Testis (tissue), 3 donors: ENCODE results near the gene IL20RB. TPM values are rescaled to one million over a fixed set of nuclear protein-coding genes. Genes with fewer than 3 reads are reported as not detected.

ENCODE experiments used
- DNase-seq: peaks from one replicate; pipeline ENCODE4 v3.0.0-alpha.2; 2019
- H3K27ac ChIP-seq, 2 donors: fragments of 200-600 bp; sonication (generic); one replicate each; pipeline ENCODE4 v1.5.1; 2019
- H3K27me3 ChIP-seq: fragments of 200-600 bp; sonication (generic); one replicate; pipeline ENCODE4 v1.5.1; 2019
- H3K36me3 ChIP-seq: fragments of 200-600 bp; sonication (generic); one replicate; pipeline ENCODE4 v1.5.1; 2017; ENCODE audit warnings: low read depth; ENCODE audit errors: missing control alignments
- H3K4me1 ChIP-seq: fragments of 200-600 bp; sonication (generic); one replicate; pipeline ENCODE4 v1.5.1; 2019
- H3K4me3 ChIP-seq, 2 donors: fragments of 200-600 bp; sonication (generic); one replicate each; pipeline ENCODE4 v1.5.1; 2017 to 2019
- H3K9me3 ChIP-seq: fragments of 200-600 bp; sonication (generic); one replicate; pipeline ENCODE4 v1.5.1; 2017
- POLR2A ChIP-seq: fragments of 450-650 bp; IDR thresholded peaks from one replicate; pipeline ENCODE4 v1.6.1; 2017; ENCODE audit warnings: antibody characterized with exemption, mild to moderate bottlenecking, moderate library complexity
- WGBS, 2 donors: methylation state at CpG; one replicate each; pipeline ENCODE4 v1.1.5; 2018; 5-methylcytosine and 5-hydroxymethylcytosine counted together
- intact Hi-C: fragments of 100-400 bp; cut with DNase I; formaldehyde crosslinking; loops from one replicate; pipeline ENCODE4 v1.15.1; 2023; ENCODE audit warnings: low total_unique reads
- polyA plus RNA-seq: library from polyadenylated mRNA; stranded (reverse); fragments of 350-450 nt; fragmentation: Illumina TruSeq; extraction: RNeasy Lipid Tissue Mini Kit (QIAGEN cat#74804); gene quantifications from one replicate; pipeline ENCODE4 v1.2.3, GENCODE V29; 2014; ENCODE audit warnings: low read depth, low replicate concordance; ENCODE audit not compliant: insufficient read depth
- total RNA-seq, 2 donors: library from RNA; depleted of rRNA; stranded (reverse); fragments of >200 nt; gene quantifications; one replicate each; pipeline ENCODE4 v1.2.3, GENCODE V29; 2016
- TF ChIP-seq, protein P1 (sequence below), 3 experiments: fragments of 450-650 bp in 2 of 3; fragments of 200-600 bp in 1 of 3; sonication (generic) in 1 of 3; IDR thresholded peaks; one replicate each; pipeline ENCODE4 v1.5.1; 2016 to 2019; ENCODE audit warnings: antibody characterized with exemption in 3 of 3, mild to moderate bottlenecking in 2 of 3, moderate library complexity in 1 of 3

The IL20RB gene
- total and polyA plus RNA-seq, 3 donors from 2014 or later: 2.0 to 12.5 (median 3.5) TPM

DNA sequence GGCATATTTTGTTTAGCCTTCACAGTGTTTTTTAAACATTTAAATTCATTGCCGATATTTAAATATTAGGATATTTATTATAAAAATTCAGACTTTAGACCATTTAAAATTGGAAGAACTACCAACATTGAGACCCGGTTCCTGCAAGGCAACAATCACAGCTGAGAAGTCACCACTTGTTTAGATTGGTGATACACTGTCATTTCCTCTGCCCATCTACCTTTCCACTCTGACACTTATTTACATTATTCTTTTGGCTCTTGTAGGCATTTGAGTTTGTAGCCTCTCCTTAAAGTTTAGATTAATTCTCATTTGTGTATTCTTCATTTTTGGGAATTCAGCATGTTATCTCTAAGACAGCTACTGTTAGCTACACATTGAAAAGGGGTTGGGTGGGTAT is 10.3 kb upstream of the IL20RB start:
- 48% methylated on average over 2 of the region's 2 CpGs for WGBS, 2 donors
- TF ChIP-seq, protein P1, sequence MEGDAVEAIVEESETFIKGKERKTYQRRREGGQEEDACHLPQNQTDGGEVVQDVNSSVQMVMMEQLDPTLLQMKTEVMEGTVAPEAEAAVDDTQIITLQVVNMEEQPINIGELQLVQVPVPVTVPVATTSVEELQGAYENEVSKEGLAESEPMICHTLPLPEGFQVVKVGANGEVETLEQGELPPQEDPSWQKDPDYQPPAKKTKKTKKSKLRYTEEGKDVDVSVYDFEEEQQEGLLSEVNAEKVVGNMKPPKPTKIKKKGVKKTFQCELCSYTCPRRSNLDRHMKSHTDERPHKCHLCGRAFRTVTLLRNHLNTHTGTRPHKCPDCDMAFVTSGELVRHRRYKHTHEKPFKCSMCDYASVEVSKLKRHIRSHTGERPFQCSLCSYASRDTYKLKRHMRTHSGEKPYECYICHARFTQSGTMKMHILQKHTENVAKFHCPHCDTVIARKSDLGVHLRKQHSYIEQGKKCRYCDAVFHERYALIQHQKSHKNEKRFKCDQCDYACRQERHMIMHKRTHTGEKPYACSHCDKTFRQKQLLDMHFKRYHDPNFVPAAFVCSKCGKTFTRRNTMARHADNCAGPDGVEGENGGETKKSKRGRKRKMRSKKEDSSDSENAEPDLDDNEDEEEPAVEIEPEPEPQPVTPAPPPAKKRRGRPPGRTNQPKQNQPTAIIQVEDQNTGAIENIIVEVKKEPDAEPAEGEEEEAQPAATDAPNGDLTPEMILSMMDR (IDR thresholded peaks at IDR 0.05): no peak
- TF ChIP-seq POLR2A: no peak
- Histone ChIP-seq H3K9me3 (no peaks in the 10 kb centered on the region), H3K27ac (no peak overlapping the region), H3K27me3 (no peaks in the 10 kb centered on the region), H3K4me1 (peaks cover 9% of the 10 kb centered on the region), H3K4me3 (no peak overlapping the region), H3K36me3 (no peaks in the 10 kb centered on the region)
- intact Hi-C loops: no loop called here
- DNase-seq: no peak

DNA sequence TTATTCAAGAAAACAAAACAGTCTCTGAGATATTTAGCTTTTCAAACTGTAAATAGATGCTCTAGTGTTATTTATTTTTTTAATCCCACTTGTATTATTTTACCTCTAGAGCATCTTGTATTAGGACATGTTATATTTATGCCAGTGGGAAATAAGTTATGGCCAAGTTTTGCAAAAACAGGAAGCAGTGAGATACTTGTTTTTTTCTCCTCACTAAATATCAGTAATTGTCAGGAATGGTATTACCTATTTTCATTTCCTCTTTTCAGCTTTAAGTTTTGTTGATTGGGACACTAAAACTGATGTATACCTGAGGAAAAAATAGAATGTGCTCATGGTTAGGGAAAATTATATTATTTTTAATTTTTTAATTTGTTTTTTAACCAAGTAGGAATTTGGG is 8.6 kb upstream of the IL20RB start:
- intact Hi-C loops: no loop called here
- Histone ChIP-seq H3K36me3 (no peaks in the 10 kb centered on the region), H3K27ac (no peak overlapping the region), H3K4me1 (peaks cover 9% of the 10 kb centered on the region), H3K27me3 (no peaks in the 10 kb centered on the region), H3K4me3 (no peak overlapping the region), H3K9me3 (no peaks in the 10 kb centered on the region)
- TF ChIP-seq, protein P1 (IDR thresholded peaks at IDR 0.05): no peak
- no peak for TF ChIP-seq POLR2A
- DNase-seq: no peak

DNA sequence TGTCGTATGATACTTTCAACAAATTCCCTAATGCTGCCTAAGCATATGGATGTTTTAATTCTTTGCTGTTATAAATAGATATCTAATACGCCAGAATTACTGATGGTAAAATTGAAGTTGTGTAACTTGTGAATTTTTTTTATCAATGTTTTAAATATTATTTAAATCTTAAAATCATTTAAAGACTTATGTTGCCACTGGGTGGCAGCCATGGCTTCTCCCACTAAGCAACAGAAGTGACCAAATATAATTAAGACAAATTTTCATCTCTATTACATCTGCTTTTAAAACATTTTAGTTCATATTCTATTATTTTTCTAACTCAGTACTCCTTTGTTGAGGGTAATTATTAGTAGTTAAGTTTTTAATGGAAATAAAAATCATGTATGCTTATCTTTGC is 8.1 kb upstream of the IL20RB start:
- Histone ChIP-seq H3K4me3 (no peak overlapping the region), H3K9me3 (no peaks in the 10 kb centered on the region), H3K36me3 (no peaks in the 10 kb centered on the region), H3K27me3 (no peaks in the 10 kb centered on the region), H3K27ac (no peak overlapping the region), H3K4me1 (peaks cover 9% of the 10 kb centered on the region)
- WGBS, 2 donors: 82 to 85% methylated on average over 2 of the region's 2 CpGs
- intact Hi-C loops: no loop called here
- DNase-seq: no peak
- no peak for TF ChIP-seq POLR2A
- TF ChIP-seq, protein P1 (IDR thresholded peaks at IDR 0.05): no peak

DNA sequence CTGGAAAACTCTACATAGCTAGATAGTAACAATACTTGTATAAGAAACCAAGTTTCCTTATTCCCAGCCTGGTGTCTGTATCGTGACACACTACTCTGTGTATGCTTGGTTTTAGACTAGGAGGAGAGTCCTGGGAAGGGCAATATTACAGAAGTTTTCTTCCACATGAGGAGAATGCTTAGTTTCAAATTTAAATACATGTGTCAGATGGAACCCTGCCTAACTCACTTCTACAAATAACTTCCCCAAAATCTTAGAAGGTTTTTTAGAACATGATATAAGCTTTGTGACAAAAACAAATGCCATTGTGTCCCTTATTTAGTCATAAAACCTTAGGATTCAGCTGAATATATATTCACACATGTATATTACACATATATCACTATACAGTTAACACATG is 7.2 kb upstream of the IL20RB start:
- DNase-seq: no peak
- Histone ChIP-seq H3K36me3 (no peaks in the 10 kb centered on the region), H3K4me3 (no peak overlapping the region), H3K4me1 (peaks cover 9% of the 10 kb centered on the region), H3K27ac (no peak overlapping the region), H3K9me3 (no peaks in the 10 kb centered on the region), H3K27me3 (no peaks in the 10 kb centered on the region)
- intact Hi-C loops: no loop called here
- WGBS, 2 donors: 56 to 68% methylated on average over 1 of the region's 1 CpG
- TF ChIP-seq, protein P1 (IDR thresholded peaks at IDR 0.05): no peak
- no peak for TF ChIP-seq POLR2A

DNA sequence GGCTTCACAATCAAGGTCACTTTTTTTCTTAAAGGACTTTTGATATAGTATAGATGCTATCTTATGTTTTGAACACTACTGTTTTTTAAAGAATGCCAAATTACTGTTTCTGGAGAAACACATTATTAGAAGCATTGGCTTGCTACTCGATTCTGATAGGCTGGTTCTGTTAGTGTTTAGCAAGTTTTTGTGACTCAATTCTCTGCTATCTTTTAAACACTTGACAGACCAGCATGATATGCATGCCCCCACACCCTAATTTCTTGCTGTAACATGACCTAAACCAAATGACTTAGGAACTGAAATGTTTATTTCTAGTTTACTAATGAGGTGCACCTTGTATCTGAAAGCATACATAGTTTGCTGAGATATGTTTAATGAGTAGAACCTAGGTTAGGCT is 5.5 kb upstream of the IL20RB start:
- DNase-seq: no peak
- Histone ChIP-seq H3K36me3 (no peaks in the 10 kb centered on the region), H3K27me3 (no peaks in the 10 kb centered on the region), H3K9me3 (no peaks in the 10 kb centered on the region), H3K4me3 (no peak overlapping the region), H3K27ac (no peak overlapping the region), H3K4me1 (peaks cover 9% of the 10 kb centered on the region)
- intact Hi-C loops: no loop called here
- TF ChIP-seq POLR2A: no peak
- TF ChIP-seq, protein P1 (IDR thresholded peaks at IDR 0.05): no peak
- WGBS, 2 donors: 55 to 61% methylated on average over 1 of the region's 1 CpG
